Prostate gland (tissue), 2 donors: Measurements from ENCODE around the gene TPD52L2. TPM values are rescaled to one million over a fixed set of nuclear protein-coding genes. Genes with fewer than 3 reads are reported as not detected.

ENCODE experiments used
- DNase-seq: peaks from one replicate; pipeline ENCODE4 v3.0.0-alpha.2; 2019; ENCODE audit warnings: low spot score
- H3K27ac ChIP-seq, 2 donors: fragments of 200-600 bp; sonication (generic); 2 replicates each; pipeline ENCODE4 v1.5.1; 2017 to 2019
- H3K27me3 ChIP-seq: fragments of 200-600 bp; sonication (generic); replicated peaks from 2 replicates; pipeline ENCODE4 v1.5.1; 2019; ENCODE audit not compliant: insufficient read depth
- H3K36me3 ChIP-seq, 2 donors: fragments of 200-600 bp; sonication (generic); 1 replicate in 1 of 2; 2 replicates in 1 of 2; pipeline versions ENCODE4 v1.5.1 to v1.8.1; 2017 to 2019
- H3K4me1 ChIP-seq: fragments of 200-600 bp; sonication (generic); replicated peaks from 2 replicates; pipeline ENCODE4 v1.5.1; 2019
- H3K4me3 ChIP-seq, 2 donors: fragments of 200-600 bp; sonication (generic); 2 replicates each; pipeline ENCODE4 v1.5.1; 2017 to 2019
- H3K9me3 ChIP-seq: fragments of 200-600 bp; sonication (generic); 2 replicates; pipeline ENCODE4 v1.5.1; 2017
- CTCF ChIP-seq, 4 experiments: fragments of 200-600 bp in 2 of 4; fragments of 450-650 bp in 2 of 4; sonication (generic) in 2 of 4; IDR thresholded peaks; 1 replicate in 3 of 4; 2 replicates in 1 of 4; pipeline ENCODE4 v1.5.1; 2016 to 2019; ENCODE audit warnings: antibody characterized with exemption in 4 of 4, mild to moderate bottlenecking in 2 of 4, moderate library complexity in 2 of 4
- POLR2A ChIP-seq: fragments of 450-650 bp; IDR thresholded peaks from one replicate; pipeline ENCODE4 v1.6.1; 2016; ENCODE audit warnings: antibody characterized with exemption, mild to moderate bottlenecking
- POLR2AphosphoS5 ChIP-seq: sonication (generic); formaldehyde crosslinking; IDR thresholded peaks from one replicate; pipeline ENCODE4 v1.6.1; 2017; ENCODE audit warnings: antibody characterized with exemption
- WGBS: methylation state at CpG from one replicate; pipeline ENCODE4 v1.1.5; 2018; 5-methylcytosine and 5-hydroxymethylcytosine counted together
- intact Hi-C: fragments of 100-400 bp; cut with DNase I; formaldehyde crosslinking; loops from one replicate; pipeline ENCODE4 v1.14.2; 2022
- total RNA-seq, 2 donors: library from RNA; depleted of rRNA; stranded (reverse); fragments of >200 nt; gene quantifications; one replicate each; pipeline ENCODE4 v1.1.0, GENCODE V29; 2016

TPD52L2 gene
- total RNA-seq, 2 donors from 2014 or later: 105 to 127 TPM

- no peaks in the 10 kb centered on the region for H3K27me3 ChIP-seq
- no peak overlapping the region for H3K4me3 ChIP-seq
- H3K4me1 ChIP-seq: no peaks in the 10 kb centered on the region
- H3K9me3 ChIP-seq: no peaks in the 10 kb centered on the region
- no peak for TF ChIP-seq CTCF (IDR thresholded peaks at IDR 0.05)
- no peak for TF ChIP-seq POLR2AphosphoS5
- TF ChIP-seq POLR2A: no peak
- intact Hi-C loops: no loop called here
- DNase-seq: no peak
- peak overlapping the region; percentile 8 to 23 for H3K27ac ChIP-seq
- WGBS: 87% methylated on average over 9 of the region's 9 CpGs
- H3K36me3 ChIP-seq: no peaks in the 10 kb centered on the region
These were observed 30.6 kb upstream of the TPD52L2 start for GRCh38 chr20:63834491-63834880.

- WGBS: 34% methylated on average over 16 of the region's 21 CpGs
These were observed 29.8 kb upstream of the TPD52L2 start for GRCh38 chr20:63835021-63835858.

GRCh38 chr20:63836458-63837344, 28.4 kb upstream of the TPD52L2 start:
- intact Hi-C loops: no loop called here
- TF ChIP-seq CTCF (IDR thresholded peaks at IDR 0.05) (no peak), POLR2A (no peak), POLR2AphosphoS5 (no peak)
- Histone ChIP-seq H3K27ac (no peak overlapping the region), H3K27me3 (no peaks in the 10 kb centered on the region), H3K4me3 (no peak overlapping the region), H3K4me1 (no peaks in the 10 kb centered on the region), H3K9me3 (no peaks in the 10 kb centered on the region), H3K36me3 (no peaks in the 10 kb centered on the region)
- 84% methylated on average over 26 of the region's 27 CpGs for WGBS
- no peak for DNase-seq

More at GRCh38 chr20:63835021-63835858, 29.8 kb upstream of the TPD52L2 start:
- H3K36me3 ChIP-seq: no peaks in the 10 kb centered on the region
- H3K27ac ChIP-seq: peak overlapping the region; percentile 8 to 36
- H3K9me3 ChIP-seq: no peaks in the 10 kb centered on the region
- H3K27me3 ChIP-seq: no peaks in the 10 kb centered on the region
- TF ChIP-seq CTCF (IDR thresholded peaks at IDR 0.05) (no peak), POLR2AphosphoS5 (peak; percentile 52)
- no peak overlapping the region for H3K4me3 ChIP-seq
- intact Hi-C loops: no loop called here
- peak; percentile 86 for DNase-seq
- H3K4me1 ChIP-seq: no peaks in the 10 kb centered on the region

GRCh38 chr20:63837479-63837878, 27.6 kb upstream of the TPD52L2 start:
- WGBS: 33% methylated on average over 8 of the region's 8 CpGs
- no peak for TF ChIP-seq CTCF (IDR thresholded peaks at IDR 0.05)
- TF ChIP-seq POLR2AphosphoS5: no peak
- no peak for TF ChIP-seq POLR2A
- DNase-seq: no peak
- Histone ChIP-seq H3K27ac (no peak overlapping the region), H3K9me3 (no peaks in the 10 kb centered on the region), H3K4me3 (no peak overlapping the region), H3K36me3 (no peaks in the 10 kb centered on the region), H3K4me1 (no peaks in the 10 kb centered on the region), H3K27me3 (no peaks in the 10 kb centered on the region)
- intact Hi-C loops: no loop called here
